ENCODE results near the gene DLAT.

Gene DLAT

GRCh38 chr11:112012874-112013273, 12.3 kb upstream of the DLAT start:
- no peak for TF ChIP-seq CTCF (IDR thresholded peaks at IDR 0.05)
- Histone ChIP-seq H3K27me3 (no peaks in the 10 kb centered on the region), H3K27ac (no peak overlapping the region), H3K9me3 (no peaks in the 10 kb centered on the region), H3K36me3 (no peaks in the 10 kb centered on the region), H3K4me1 (ENCODE audit: control insufficient read depth in 1 of 2, insufficient read depth in 1 of 2, low read depth in 1 of 2, low read length in 1 of 2) (no peaks in the 10 kb centered on the region), H3K4me3 (ENCODE audit: low read depth in 1 of 2, low read length in 1 of 2) (no peak overlapping the region)

GRCh38 chr11:112013497-112014164, 11.6 kb upstream of the DLAT start:
- no peaks in the 10 kb centered on the region for H3K27me3 ChIP-seq
- TF ChIP-seq CTCF (IDR thresholded peaks at IDR 0.05), result no peak

GRCh38 chr11:112016088-112016764, 9.0 kb upstream of the DLAT start:
- Histone ChIP-seq H3K4me3 (ENCODE audit: low read depth in 1 of 2, low read length in 1 of 2) (no peak overlapping the region), H3K27ac (no peak overlapping the region), H3K36me3 (no peaks in the 10 kb centered on the region), H3K27me3 (no peaks in the 10 kb centered on the region), H3K9me3 (no peaks in the 10 kb centered on the region), H3K4me1 (ENCODE audit: control insufficient read depth in 1 of 2, insufficient read depth in 1 of 2, low read depth in 1 of 2, low read length in 1 of 2) (no peaks in the 10 kb centered on the region)
- TF ChIP-seq CTCF (IDR thresholded peaks at IDR 0.05), result no peak

More at GRCh38 chr11:112013497-112014164, 11.6 kb upstream of the DLAT start:
- no peaks in the 10 kb centered on the region for H3K4me1 ChIP-seq (ENCODE audit: control insufficient read depth in 1 of 2, insufficient read depth in 1 of 2, low read depth in 1 of 2, low read length in 1 of 2)
- no peaks in the 10 kb centered on the region for H3K9me3 ChIP-seq
- H3K4me3 ChIP-seq (ENCODE audit: low read depth in 1 of 2, low read length in 1 of 2), result no peak overlapping the region
- no peaks in the 10 kb centered on the region for H3K36me3 ChIP-seq
- no peak overlapping the region for H3K27ac ChIP-seq

GRCh38 chr11:112016765-112017376, 8.3 kb upstream of the DLAT start:
- Histone ChIP-seq H3K9me3 (no peaks in the 10 kb centered on the region), H3K27ac (no peak overlapping the region), H3K4me1 (ENCODE audit: control insufficient read depth in 1 of 2, insufficient read depth in 1 of 2, low read depth in 1 of 2, low read length in 1 of 2) (no peaks in the 10 kb centered on the region), H3K4me3 (ENCODE audit: low read depth in 1 of 2, low read length in 1 of 2) (no peak overlapping the region), H3K27me3 (no peaks in the 10 kb centered on the region), H3K36me3 (no peaks in the 10 kb centered on the region)
- no peak for TF ChIP-seq CTCF (IDR thresholded peaks at IDR 0.05)

- H3K4me3 ChIP-seq (ENCODE audit: low read depth in 1 of 2, low read length in 1 of 2), result no peak overlapping the region
- H3K36me3 ChIP-seq, result no peaks in the 10 kb centered on the region
- H3K27me3 ChIP-seq, result no peaks in the 10 kb centered on the region
- H3K4me1 ChIP-seq (ENCODE audit: control insufficient read depth in 1 of 2, insufficient read depth in 1 of 2, low read depth in 1 of 2, low read length in 1 of 2), result no peaks in the 10 kb centered on the region
- no peak overlapping the region for H3K27ac ChIP-seq
- no peaks in the 10 kb centered on the region for H3K9me3 ChIP-seq
- TF ChIP-seq CTCF (IDR thresholded peaks at IDR 0.05), result no peak
These were observed 7.7 kb upstream of the DLAT start for GRCh38 chr11:112017538-112017937.

Data from neutrophil (primary cell).